Epithelial cell of esophagus (primary cell): Measurements from ENCODE around the gene PPP2R2B.

Source experiments
- DNase-seq: peaks from one replicate; pipeline ENCODE4 v3.0.0; 2010; ENCODE audit warnings: low read depth
- H3K4me3 ChIP-seq: 2 replicates; pipeline ENCODE4 v1.5.1; 2011; ENCODE audit warnings: mild to moderate bottlenecking, low read length, control low read depth
- CTCF ChIP-seq: IDR thresholded peaks from 2 replicates; pipeline ENCODE4 v1.5.1; 2011; ENCODE audit warnings: low read depth, mild to moderate bottlenecking, low read length, control low read depth, inconsistent platforms; ENCODE audit not compliant: insufficient read depth; ENCODE audit errors: missing control alignments

Gene PPP2R2B

GRCh38 chr5:146878476-146879172, at the start of gene PPP2R2B:
Gene PPP2R2B (minus strand): TSS chr5:146878757.
- no peak for TF ChIP-seq CTCF
- peak within 1 kb of the TSS; percentile 43 for H3K4me3 ChIP-seq
- DNase-seq: peak; percentile 52

GRCh38 chr5:146924132-146924531, 45.6 kb upstream of the PPP2R2B start:
- no peak overlapping the region for H3K4me3 ChIP-seq
- no peak for TF ChIP-seq CTCF
- no peak for DNase-seq

GRCh38 chr5:146921225-146921624, 42.7 kb upstream of the PPP2R2B start:
- no peak for TF ChIP-seq CTCF
- no peak for DNase-seq
- no peak overlapping the region for H3K4me3 ChIP-seq

- no peak overlapping the region for H3K4me3 ChIP-seq
- no peak for TF ChIP-seq CTCF
- DNase-seq: no peak
Observed at GRCh38 chr5:146920351-146920881, 41.9 kb upstream of the PPP2R2B start.

- no peak for TF ChIP-seq CTCF
- H3K4me3 ChIP-seq: no peak overlapping the region
Observed at GRCh38 chr5:146919304-146919703, 40.7 kb upstream of the PPP2R2B start.

GRCh38 chr5:146917931-146918330, 39.4 kb upstream of the PPP2R2B start:
- no peak for DNase-seq
- no peak for TF ChIP-seq CTCF
- H3K4me3 ChIP-seq: no peak overlapping the region

More at GRCh38 chr5:146919304-146919703, 40.7 kb upstream of the PPP2R2B start:
- no peak for DNase-seq

GRCh38 chr5:146912874-146913273, 34.3 kb upstream of the PPP2R2B start:
- no peak overlapping the region for H3K4me3 ChIP-seq
- no peak for DNase-seq
- no peak for TF ChIP-seq CTCF
